HUES64 (cell line): ENCODE measurements around the gene PPP4R4.

Source experiments
- H3K27ac ChIP-seq: 2 replicates; pipeline ENCODE4 v1.7.0; 2013; ENCODE audit warnings: low read depth, low read length, inconsistent platforms
- H3K27me3 ChIP-seq: 2 replicates; pipeline ENCODE4 v1.6.1; 2013; ENCODE audit warnings: mild to moderate bottlenecking, low read length; ENCODE audit not compliant: insufficient read depth
- H3K36me3 ChIP-seq: 2 replicates; pipeline ENCODE4 v1.6.1; 2013; ENCODE audit warnings: mild to moderate bottlenecking, low read length; ENCODE audit not compliant: insufficient read depth
- H3K4me1 ChIP-seq: 2 replicates; pipeline ENCODE4 v1.6.1; 2013; ENCODE audit warnings: mild to moderate bottlenecking, low read length, moderate library complexity; ENCODE audit not compliant: insufficient read depth
- H3K4me3 ChIP-seq: 2 replicates; pipeline ENCODE4 v1.5.1; 2013; ENCODE audit warnings: mild to moderate bottlenecking, low read length, moderate library complexity
- H3K9ac ChIP-seq: 2 replicates; pipeline ENCODE4 v1.6.1; 2013; ENCODE audit warnings: mild to moderate bottlenecking, low read depth, low read length
- H3K9me3 ChIP-seq: 2 replicates; pipeline ENCODE4 v1.6.1; 2013; ENCODE audit warnings: low read depth, low read length; ENCODE audit not compliant: insufficient read depth
- WGBS: fragments of 150-250, 120-280 bp; methylation state at CpG from one replicate; pipeline ENCODE4 v1.1.7; 2013; ENCODE audit warnings: missing lambda C conversion rate; 5-methylcytosine and 5-hydroxymethylcytosine counted together

The PPP4R4 gene

GRCh38 chr14:94165744-94166143 lies 8.4 kb upstream of the PPP4R4 start:
- Histone ChIP-seq H3K4me3 (no peak overlapping the region), H3K27me3 (peaks cover 11% of the 10 kb centered on the region), H3K9me3 (no peaks in the 10 kb centered on the region), H3K27ac (no peak overlapping the region), H3K4me1 (peaks cover 10% of the 10 kb centered on the region; the same call in 1 of the 2 replicates), H3K9ac (no peak overlapping the region), H3K36me3 (no peaks in the 10 kb centered on the region)
- 90% methylated on average over 3 of the region's 3 CpGs for WGBS

- no peaks in the 10 kb centered on the region for H3K36me3 ChIP-seq
- no peak overlapping the region for H3K4me3 ChIP-seq
- H3K27ac ChIP-seq: no peak overlapping the region
- no peak overlapping the region for H3K9ac ChIP-seq
- peaks cover 30% of the 10 kb centered on the region for H3K27me3 ChIP-seq
- WGBS: 93% methylated on average over 5 of the region's 6 CpGs
- H3K9me3 ChIP-seq: no peaks in the 10 kb centered on the region
- 0 out of 2 replicates have a peak, but pooled peaks cover 4% of the 10 kb centered on the region for H3K4me1 ChIP-seq
Measured at GRCh38 chr14:94170136-94170535, 4.0 kb upstream of the PPP4R4 start.

GRCh38 chr14:94171208-94171607 lies 2.9 kb upstream of the PPP4R4 start:
- Histone ChIP-seq H3K9me3 (no peaks in the 10 kb centered on the region), H3K4me3 (no peak overlapping the region), H3K9ac (no peak overlapping the region), H3K27me3 (peaks cover 35% of the 10 kb centered on the region), H3K4me1 (peaks cover 6% of the 10 kb centered on the region; the same call in 1 of the 2 replicates), H3K36me3 (no peaks in the 10 kb centered on the region), H3K27ac (no peak overlapping the region)
- WGBS: 88% methylated on average over 3 of the region's 3 CpGs

GRCh38 chr14:94172545-94172944 lies 1.6 kb upstream of the PPP4R4 start:
- H3K27me3 ChIP-seq: peaks cover 46% of the 10 kb centered on the region
- peak overlapping the region; percentile 86; the same call in 1 of the 2 replicates for H3K4me3 ChIP-seq
- no peaks in the 10 kb centered on the region for H3K9me3 ChIP-seq
- H3K36me3 ChIP-seq: no peaks in the 10 kb centered on the region
- peaks cover 15% of the 10 kb centered on the region for H3K4me1 ChIP-seq
- H3K27ac ChIP-seq: no peak overlapping the region
- no peak overlapping the region for H3K9ac ChIP-seq
- 96% methylated on average over 3 of the region's 5 CpGs for WGBS

GRCh38 chr14:94173471-94173884 lies 644 bp upstream of the PPP4R4 start:
- Histone ChIP-seq H3K9ac (peak overlapping the region; percentile 38; the same call in 1 of the 2 replicates), H3K4me1 (peaks cover 21% of the 10 kb centered on the region), H3K4me3 (peak overlapping the region; percentile 86), H3K36me3 (no peaks in the 10 kb centered on the region), H3K27ac (peak overlapping the region; percentile 62; the same call in 1 of the 2 replicates), H3K9me3 (no peaks in the 10 kb centered on the region), H3K27me3 (peaks cover 46% of the 10 kb centered on the region)
- 2% methylated on average over 20 of the region's 20 CpGs for WGBS

- Histone ChIP-seq H3K27ac (no peak overlapping the region), H3K36me3 (no peaks in the 10 kb centered on the region), H3K4me3 (peak overlapping the region; percentile 54), H3K4me1 (peaks cover 21% of the 10 kb centered on the region), H3K27me3 (peaks cover 46% of the 10 kb centered on the region), H3K9ac (peak overlapping the region; percentile 41), H3K9me3 (no peaks in the 10 kb centered on the region)
- WGBS: 0% methylated on average over 38 of the region's 39 CpGs
Measured at GRCh38 chr14:94174604-94175010, 485 bp downstream of the PPP4R4 start.

GRCh38 chr14:94175011-94175745 lies 1.1 kb downstream of the PPP4R4 start:
- Histone ChIP-seq H3K4me3 (peak overlapping the region; percentile 54), H3K27ac (no peak overlapping the region), H3K27me3 (peaks cover 46% of the 10 kb centered on the region), H3K36me3 (no peaks in the 10 kb centered on the region), H3K4me1 (peaks cover 21% of the 10 kb centered on the region), H3K9ac (no peak overlapping the region), H3K9me3 (no peaks in the 10 kb centered on the region)
- under 1% methylated on average over 29 of the region's 30 CpGs for WGBS

GRCh38 chr14:94175747-94176146 lies 1.6 kb downstream of the PPP4R4 start:
- H3K4me3 ChIP-seq: peak overlapping the region; percentile 54
- no peak overlapping the region for H3K27ac ChIP-seq
- H3K4me1 ChIP-seq: peaks cover 21% of the 10 kb centered on the region
- no peaks in the 10 kb centered on the region for H3K9me3 ChIP-seq
- H3K27me3 ChIP-seq: peaks cover 46% of the 10 kb centered on the region
- H3K9ac ChIP-seq: no peak overlapping the region
- no peaks in the 10 kb centered on the region for H3K36me3 ChIP-seq
- 27% methylated on average over 7 of the region's 7 CpGs for WGBS

- 92% methylated on average over 3 of the region's 3 CpGs for WGBS
- Histone ChIP-seq H3K9me3 (no peaks in the 10 kb centered on the region), H3K4me1 (peaks cover 21% of the 10 kb centered on the region), H3K4me3 (no peak overlapping the region), H3K9ac (no peak overlapping the region), H3K36me3 (no peaks in the 10 kb centered on the region), H3K27ac (no peak overlapping the region), H3K27me3 (peaks cover 38% of the 10 kb centered on the region)
Measured at GRCh38 chr14:94176808-94177207, 2.7 kb downstream of the PPP4R4 start.

- H3K27me3 ChIP-seq: peaks cover 28% of the 10 kb centered on the region
- no peak overlapping the region for H3K27ac ChIP-seq
- peak overlapping the region; percentile 5; the same call in 1 of the 2 replicates for H3K9ac ChIP-seq
- peaks cover 21% of the 10 kb centered on the region for H3K4me1 ChIP-seq
- 73% methylated on average over 1 of the region's 1 CpG for WGBS
- no peaks in the 10 kb centered on the region for H3K9me3 ChIP-seq
- H3K36me3 ChIP-seq: no peaks in the 10 kb centered on the region
- H3K4me3 ChIP-seq: no peak overlapping the region
Measured at GRCh38 chr14:94177806-94178205, 3.7 kb downstream of the PPP4R4 start.

- H3K9ac ChIP-seq: no peak overlapping the region
- WGBS: 95% methylated on average over 2 of the region's 2 CpGs
- peaks cover 21% of the 10 kb centered on the region for H3K4me1 ChIP-seq
- H3K27me3 ChIP-seq: peaks cover 24% of the 10 kb centered on the region
- no peaks in the 10 kb centered on the region for H3K36me3 ChIP-seq
- no peak overlapping the region for H3K27ac ChIP-seq
- H3K4me3 ChIP-seq: no peak overlapping the region
- no peaks in the 10 kb centered on the region for H3K9me3 ChIP-seq
Measured at GRCh38 chr14:94179244-94179643, 5.1 kb downstream of the PPP4R4 start.
